Measurements from ENCODE around the gene HAPSTR1.

The HAPSTR1 gene

GRCh38 chr16:9102379-9102778 lies 10.9 kb downstream of the HAPSTR1 start:
- Histone ChIP-seq H3K4me1 (ENCODE audit: control insufficient read depth, insufficient read depth, low read length) (peaks cover 63% of the 10 kb centered on the region), H3K27me3 (ENCODE audit: control insufficient read depth, insufficient read depth, low read length) (no peaks in the 10 kb centered on the region), H3K9me3 (ENCODE audit: control insufficient read depth, low read length) (no peaks in the 10 kb centered on the region), H3K36me3 (ENCODE audit: control insufficient read depth, insufficient read depth, low read length) (peaks cover 12% of the 10 kb centered on the region), H3K4me3 (ENCODE audit: low read length) (no peak overlapping the region), H3K9ac (ENCODE audit: low read length) (no peak overlapping the region)

GRCh38 chr16:9102943-9103342 lies 11.5 kb downstream of the HAPSTR1 start:
- Histone ChIP-seq H3K27me3 (ENCODE audit: control insufficient read depth, insufficient read depth, low read length) (no peaks in the 10 kb centered on the region), H3K36me3 (ENCODE audit: control insufficient read depth, insufficient read depth, low read length) (peaks cover 8% of the 10 kb centered on the region), H3K9me3 (ENCODE audit: control insufficient read depth, low read length) (no peaks in the 10 kb centered on the region), H3K9ac (ENCODE audit: low read length) (no peak overlapping the region), H3K4me3 (ENCODE audit: low read length) (no peak overlapping the region), H3K4me1 (ENCODE audit: control insufficient read depth, insufficient read depth, low read length) (peaks cover 60% of the 10 kb centered on the region)

DNA sequence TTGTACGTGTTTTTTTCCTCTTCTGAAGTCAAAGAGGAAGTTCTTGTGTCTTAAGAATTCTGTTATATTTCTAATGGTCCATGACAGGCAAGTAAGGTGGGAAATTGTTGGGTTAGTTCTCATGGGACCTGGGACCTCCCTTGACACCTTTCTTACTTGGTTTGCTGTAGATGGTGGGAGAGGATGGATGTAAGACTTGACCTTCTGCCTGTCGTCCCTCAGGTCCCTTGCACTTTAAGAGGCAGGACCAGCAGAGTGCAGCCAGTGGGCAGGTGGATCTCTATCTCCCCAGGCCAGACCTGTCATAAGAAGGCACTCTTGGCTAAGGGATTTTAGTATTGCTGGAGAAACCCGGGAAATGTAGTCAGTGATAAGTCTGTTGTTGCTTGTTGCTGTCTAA lies 12.1 kb downstream of the HAPSTR1 start:
- Histone ChIP-seq H3K4me3 (ENCODE audit: low read length) (no peak overlapping the region), H3K9ac (ENCODE audit: low read length) (no peak overlapping the region), H3K36me3 (ENCODE audit: control insufficient read depth, insufficient read depth, low read length) (peaks cover 8% of the 10 kb centered on the region), H3K27me3 (ENCODE audit: control insufficient read depth, insufficient read depth, low read length) (no peaks in the 10 kb centered on the region), H3K4me1 (ENCODE audit: control insufficient read depth, insufficient read depth, low read length) (peaks cover 57% of the 10 kb centered on the region), H3K9me3 (ENCODE audit: control insufficient read depth, low read length) (no peaks in the 10 kb centered on the region)

GRCh38 chr16:9105189-9105588 lies 13.7 kb downstream of the HAPSTR1 start:
- H3K9ac ChIP-seq (ENCODE audit: low read length) = no peak overlapping the region
- peaks cover 58% of the 10 kb centered on the region for H3K4me1 ChIP-seq (ENCODE audit: control insufficient read depth, insufficient read depth, low read length)
- H3K4me3 ChIP-seq (ENCODE audit: low read length) = no peak overlapping the region
- H3K36me3 ChIP-seq (ENCODE audit: control insufficient read depth, insufficient read depth, low read length) = peaks cover 8% of the 10 kb centered on the region
- no peaks in the 10 kb centered on the region for H3K27me3 ChIP-seq (ENCODE audit: control insufficient read depth, insufficient read depth, low read length)
- no peaks in the 10 kb centered on the region for H3K9me3 ChIP-seq (ENCODE audit: control insufficient read depth, low read length)

DNA sequence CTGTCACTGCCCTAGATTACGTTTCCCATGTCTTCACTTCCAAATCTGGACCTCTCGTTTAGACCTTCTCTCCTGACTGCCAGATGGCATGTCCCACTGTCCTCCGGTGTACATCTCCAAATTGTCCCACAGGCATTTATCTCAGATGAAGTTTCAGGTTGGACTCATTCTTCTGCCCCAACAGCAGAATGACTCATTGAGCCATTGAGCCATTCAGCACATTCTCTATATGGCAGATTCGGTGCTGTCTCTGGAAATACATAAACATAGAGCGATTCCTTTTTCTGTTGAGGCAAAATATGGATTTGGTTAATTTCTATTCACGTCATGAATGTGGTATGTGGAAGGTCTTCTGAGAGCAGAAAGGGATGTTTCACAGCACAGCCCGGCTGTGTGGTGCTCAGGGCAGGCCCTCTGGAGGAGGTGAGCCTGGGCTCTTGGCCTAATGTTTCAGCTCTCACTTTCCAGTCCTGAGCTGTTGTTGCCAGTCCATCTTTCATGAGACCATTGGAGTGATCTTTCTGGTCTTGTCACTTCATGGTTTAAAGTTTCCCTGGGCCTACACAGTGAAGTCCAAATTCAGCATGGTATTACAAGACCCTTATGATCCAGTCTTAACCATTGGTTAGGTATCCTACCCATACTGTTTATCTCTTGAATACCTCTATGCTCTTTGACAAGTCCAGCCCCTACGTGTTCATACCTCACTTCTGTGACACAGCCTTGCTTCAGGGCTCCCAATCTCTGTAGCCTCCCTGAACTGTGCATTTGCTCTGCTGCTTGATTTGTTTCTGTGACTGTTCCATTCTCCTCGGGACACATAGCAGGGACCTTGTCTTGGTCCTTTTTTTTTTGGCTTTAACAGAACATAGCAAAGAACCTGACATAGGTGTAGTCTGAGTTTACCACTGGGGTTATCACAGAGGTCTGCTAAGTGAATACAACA lies 15.9 kb downstream of the HAPSTR1 start:
- Histone ChIP-seq H3K4me1 (ENCODE audit: control insufficient read depth, insufficient read depth, low read length) (peaks cover 50% of the 10 kb centered on the region), H3K36me3 (ENCODE audit: control insufficient read depth, insufficient read depth, low read length) (peaks cover 8% of the 10 kb centered on the region), H3K27me3 (ENCODE audit: control insufficient read depth, insufficient read depth, low read length) (no peaks in the 10 kb centered on the region), H3K9me3 (ENCODE audit: control insufficient read depth, low read length) (no peaks in the 10 kb centered on the region), H3K9ac (ENCODE audit: low read length) (no peak overlapping the region), H3K4me3 (ENCODE audit: low read length) (no peak overlapping the region)

- Histone ChIP-seq H3K9me3 (ENCODE audit: control insufficient read depth, low read length) (no peaks in the 10 kb centered on the region), H3K36me3 (ENCODE audit: control insufficient read depth, insufficient read depth, low read length) (no peaks in the 10 kb centered on the region), H3K27me3 (ENCODE audit: control insufficient read depth, insufficient read depth, low read length) (no peaks in the 10 kb centered on the region), H3K9ac (ENCODE audit: low read length) (no peak overlapping the region), H3K4me1 (ENCODE audit: control insufficient read depth, insufficient read depth, low read length) (peaks cover 62% of the 10 kb centered on the region), H3K4me3 (ENCODE audit: low read length) (no peak overlapping the region)
Measured at GRCh38 chr16:9109255-9109654, 17.8 kb downstream of the HAPSTR1 start.

DNA sequence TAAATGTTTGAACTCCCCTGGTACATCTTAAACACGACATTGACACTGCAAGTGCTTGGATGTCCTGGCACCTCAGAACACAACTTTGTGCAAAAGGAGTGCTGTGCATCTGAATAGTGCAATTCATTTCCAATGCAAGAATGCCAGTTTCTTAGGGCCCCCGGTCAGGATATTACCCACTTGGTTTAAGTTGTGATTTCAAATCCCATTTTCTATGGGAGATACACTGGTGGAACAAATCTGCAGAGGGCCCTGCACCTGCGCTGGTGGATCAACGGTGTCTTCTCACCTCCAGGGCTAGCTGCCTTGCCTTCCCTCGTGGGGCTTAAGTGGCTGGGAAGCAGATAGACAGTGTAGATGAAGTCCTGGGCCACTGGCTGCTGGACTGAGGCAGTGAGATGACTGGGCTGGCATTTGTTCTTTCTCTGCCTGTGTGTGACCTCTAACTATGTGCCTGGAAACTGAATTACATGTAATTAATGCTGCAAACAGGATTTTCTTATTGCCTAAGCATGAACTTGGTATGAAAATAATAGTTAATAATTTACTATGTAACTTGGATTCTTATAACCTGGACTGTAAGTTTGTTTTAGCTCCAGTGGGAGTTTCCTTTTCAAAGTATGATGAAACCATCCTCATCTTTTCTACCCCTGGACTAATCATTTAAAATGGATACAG lies 20.9 kb downstream of the HAPSTR1 start:
- Histone ChIP-seq H3K4me3 (ENCODE audit: low read length) (no peak overlapping the region), H3K4me1 (ENCODE audit: control insufficient read depth, insufficient read depth, low read length) (peaks cover 52% of the 10 kb centered on the region), H3K36me3 (ENCODE audit: control insufficient read depth, insufficient read depth, low read length) (no peaks in the 10 kb centered on the region)

GRCh38 chr16:9112844-9113186 lies 21.4 kb downstream of the HAPSTR1 start:
- Histone ChIP-seq H3K27me3 (ENCODE audit: control insufficient read depth, insufficient read depth, low read length) (no peaks in the 10 kb centered on the region), H3K9ac (ENCODE audit: low read length) (no peak overlapping the region), H3K4me3 (ENCODE audit: low read length) (no peak overlapping the region), H3K36me3 (ENCODE audit: control insufficient read depth, insufficient read depth, low read length) (no peaks in the 10 kb centered on the region), H3K4me1 (ENCODE audit: control insufficient read depth, insufficient read depth, low read length) (peaks cover 48% of the 10 kb centered on the region), H3K9me3 (ENCODE audit: control insufficient read depth, low read length) (no peaks in the 10 kb centered on the region)

More for the DNA sequence above, 20.9 kb downstream of the HAPSTR1 start:
- H3K27me3 ChIP-seq (ENCODE audit: control insufficient read depth, insufficient read depth, low read length) = no peaks in the 10 kb centered on the region
- H3K9me3 ChIP-seq (ENCODE audit: control insufficient read depth, low read length) = no peaks in the 10 kb centered on the region
- no peak overlapping the region for H3K9ac ChIP-seq (ENCODE audit: low read length)

- Histone ChIP-seq H3K36me3 (ENCODE audit: control insufficient read depth, insufficient read depth, low read length) (no peaks in the 10 kb centered on the region), H3K4me3 (ENCODE audit: low read length) (no peak overlapping the region), H3K27me3 (ENCODE audit: control insufficient read depth, insufficient read depth, low read length) (no peaks in the 10 kb centered on the region), H3K4me1 (ENCODE audit: control insufficient read depth, insufficient read depth, low read length) (peaks cover 43% of the 10 kb centered on the region), H3K9me3 (ENCODE audit: control insufficient read depth, low read length) (no peaks in the 10 kb centered on the region), H3K9ac (ENCODE audit: low read length) (no peak overlapping the region)
Measured at GRCh38 chr16:9113707-9114106, 22.3 kb downstream of the HAPSTR1 start.

- Histone ChIP-seq H3K9me3 (ENCODE audit: control insufficient read depth, low read length) (no peaks in the 10 kb centered on the region), H3K27me3 (ENCODE audit: control insufficient read depth, insufficient read depth, low read length) (no peaks in the 10 kb centered on the region), H3K36me3 (ENCODE audit: control insufficient read depth, insufficient read depth, low read length) (no peaks in the 10 kb centered on the region), H3K4me1 (ENCODE audit: control insufficient read depth, insufficient read depth, low read length) (peaks cover 39% of the 10 kb centered on the region), H3K4me3 (ENCODE audit: low read length) (no peak overlapping the region), H3K9ac (ENCODE audit: low read length) (no peak overlapping the region)
Measured at GRCh38 chr16:9114112-9114511, 22.7 kb downstream of the HAPSTR1 start.

GRCh38 chr16:9114842-9115241 lies 23.4 kb downstream of the HAPSTR1 start:
- no peaks in the 10 kb centered on the region for H3K9me3 ChIP-seq (ENCODE audit: control insufficient read depth, low read length)
- no peaks in the 10 kb centered on the region for H3K36me3 ChIP-seq (ENCODE audit: control insufficient read depth, insufficient read depth, low read length)
- no peak overlapping the region for H3K4me3 ChIP-seq (ENCODE audit: low read length)
- H3K27me3 ChIP-seq (ENCODE audit: control insufficient read depth, insufficient read depth, low read length) = no peaks in the 10 kb centered on the region
- peaks cover 32% of the 10 kb centered on the region for H3K4me1 ChIP-seq (ENCODE audit: control insufficient read depth, insufficient read depth, low read length)
- no peak overlapping the region for H3K9ac ChIP-seq (ENCODE audit: low read length)

DNA sequence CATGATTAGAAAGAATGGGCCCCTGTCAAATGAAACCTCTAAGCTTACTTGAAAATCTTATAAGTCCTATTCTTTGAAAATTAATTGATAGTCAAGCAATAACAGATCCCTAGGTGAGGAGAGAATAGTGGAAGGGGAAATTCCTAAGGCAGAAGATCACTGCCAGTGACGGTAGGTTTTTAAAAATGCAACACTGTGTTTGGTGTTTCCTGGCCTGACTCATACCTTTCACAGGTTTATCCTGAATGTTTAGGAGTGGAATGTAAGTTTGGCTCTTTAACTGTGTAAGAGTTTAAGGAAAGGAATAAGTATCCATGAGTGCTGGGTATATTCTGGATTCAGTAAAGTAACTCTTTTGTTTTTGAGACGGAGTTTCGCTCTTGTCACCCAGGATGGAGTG lies 23.8 kb downstream of the HAPSTR1 start:
- no peaks in the 10 kb centered on the region for H3K36me3 ChIP-seq (ENCODE audit: control insufficient read depth, insufficient read depth, low read length)
- H3K4me3 ChIP-seq (ENCODE audit: low read length) = no peak overlapping the region
- H3K9ac ChIP-seq (ENCODE audit: low read length) = no peak overlapping the region
- H3K9me3 ChIP-seq (ENCODE audit: control insufficient read depth, low read length) = no peaks in the 10 kb centered on the region
- H3K4me1 ChIP-seq (ENCODE audit: control insufficient read depth, insufficient read depth, low read length) = peaks cover 28% of the 10 kb centered on the region
- no peaks in the 10 kb centered on the region for H3K27me3 ChIP-seq (ENCODE audit: control insufficient read depth, insufficient read depth, low read length)
